Sciatic nerve (tissue), 2 donors: ENCODE data around the gene WSCD1. TPM values are rescaled to one million over a fixed set of nuclear protein-coding genes. Genes with fewer than 3 reads are reported as not detected.

ENCODE experiments used
- ATAC-seq: fragments of 200-7000 bp; cut with Tn5 transposase; one replicate; pipeline ENCODE4 v1.9.1; 2020; ENCODE audit warnings: mild to moderate bottlenecking, moderate library complexity
- DNase-seq: peaks from one replicate; pipeline ENCODE4 v3.0.0-alpha.2; 2020; ENCODE audit warnings: low spot score
- intact Hi-C: fragments of 100-400 bp; cut with DNase I; formaldehyde crosslinking; loops from one replicate; pipeline ENCODE4 v1.14.2; 2022
- total RNA-seq: library from RNA; stranded (reverse); fragmentation: NEBNext Ultra II Directional; extraction: Animal tissue kit (Norgen Biotek cat#: 25700); gene quantifications from one replicate; pipeline ENCODE4 v1.2.1, GENCODE V29; 2021
- donor health status: DM: no; HTN: no; CAD: no.
- donor health status: DM: no; HTN: no; CAD: no.

Gene WSCD1
- total RNA-seq, 1 donor from 2014 or later, result 4.8 TPM

DNA sequence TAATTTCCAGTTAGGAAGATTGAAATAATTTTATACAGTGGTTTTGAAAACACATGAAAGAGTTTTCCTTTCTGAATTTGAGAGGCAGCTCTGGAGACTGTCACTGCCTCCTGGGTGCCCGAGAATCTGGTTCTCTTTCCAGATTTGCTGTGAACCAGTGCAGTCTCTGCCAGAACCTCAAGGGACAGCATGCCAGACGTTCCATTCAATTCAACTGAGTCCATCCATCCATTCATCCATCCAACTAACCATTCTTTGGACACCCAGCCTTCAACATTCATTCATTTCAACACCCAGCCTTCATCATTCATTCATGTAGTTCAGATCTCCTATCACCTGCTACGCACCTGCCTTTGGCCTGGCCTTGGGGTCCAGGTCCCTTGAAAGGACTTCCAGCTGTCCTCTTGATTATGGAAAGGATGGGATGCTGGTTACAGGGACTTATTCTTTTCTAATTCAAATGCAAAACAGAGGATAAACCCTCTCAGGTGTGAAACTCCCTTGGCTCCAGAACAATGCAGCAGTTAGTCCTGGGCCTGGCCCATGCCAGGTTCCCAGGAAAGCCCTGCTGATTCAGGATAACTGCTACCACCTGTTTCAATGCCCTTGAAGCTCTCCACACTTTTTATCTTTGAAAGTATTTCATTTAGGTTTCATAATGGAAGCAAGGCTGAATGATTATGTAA, 68.7 kb downstream of the WSCD1 start:
- ATAC-seq, result no peak
- intact Hi-C loops, result no loop called here

GRCh38 chr17:6139447-6139832, 69.3 kb downstream of the WSCD1 start:
- intact Hi-C loops, result no loop called here
- no peak for DNase-seq
- no peak for ATAC-seq

More for the DNA sequence above, 68.7 kb downstream of the WSCD1 start:
- no peak for DNase-seq

DNA sequence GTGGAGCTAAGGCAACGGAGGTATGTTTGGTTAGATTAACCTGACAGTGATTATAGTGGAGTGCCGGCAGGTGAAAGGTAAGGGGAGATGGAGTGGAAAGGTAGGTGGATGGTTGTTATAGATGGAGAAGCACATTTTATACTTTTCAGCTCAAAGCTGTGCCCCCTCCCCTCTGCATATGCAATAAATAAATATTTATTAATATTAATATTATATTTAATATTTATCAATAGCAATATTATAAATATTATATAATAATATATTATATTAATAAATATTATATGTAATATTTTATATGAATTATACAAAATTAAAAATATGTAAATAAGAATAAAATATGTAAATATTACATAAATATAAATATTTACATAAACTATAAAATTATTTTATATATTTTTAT, 70.0 kb downstream of the WSCD1 start:
- ATAC-seq (no peak), DNase-seq (no peak)
- intact Hi-C loops, result no loop called here

- no peak for ATAC-seq
These were observed 70.7 kb downstream of the WSCD1 start for GRCh38 chr17:6140728-6141330.

DNA sequence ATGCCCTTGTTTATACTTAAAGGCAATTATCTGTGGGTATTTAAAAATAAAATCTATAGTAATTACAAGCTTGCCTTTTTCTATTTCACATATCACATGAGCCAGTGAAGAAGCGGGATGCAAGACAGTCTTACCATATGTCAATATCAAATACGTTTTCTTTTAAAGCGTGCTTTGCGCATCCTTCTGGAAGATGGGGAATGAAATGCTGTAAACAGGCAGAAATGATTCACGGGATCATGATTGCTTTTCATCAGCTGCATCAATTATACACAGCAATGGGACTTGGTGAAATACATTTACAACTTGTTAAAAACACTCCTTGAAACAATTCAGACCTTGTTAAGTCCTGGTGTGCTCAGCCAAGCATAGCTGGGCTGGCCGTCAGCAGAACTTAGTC, 72.5 kb downstream of the WSCD1 start:
- DNase-seq (no peak), ATAC-seq (no peak)
- intact Hi-C loops, result no loop called here

More at GRCh38 chr17:6140728-6141330, 70.7 kb downstream of the WSCD1 start:
- DNase-seq, result no peak
- intact Hi-C loops, result no loop called here

- no peak for DNase-seq
- intact Hi-C loops, result no loop called here
- no peak for ATAC-seq
These were observed 75.8 kb downstream of the WSCD1 start for GRCh38 chr17:6145946-6146345.

DNA sequence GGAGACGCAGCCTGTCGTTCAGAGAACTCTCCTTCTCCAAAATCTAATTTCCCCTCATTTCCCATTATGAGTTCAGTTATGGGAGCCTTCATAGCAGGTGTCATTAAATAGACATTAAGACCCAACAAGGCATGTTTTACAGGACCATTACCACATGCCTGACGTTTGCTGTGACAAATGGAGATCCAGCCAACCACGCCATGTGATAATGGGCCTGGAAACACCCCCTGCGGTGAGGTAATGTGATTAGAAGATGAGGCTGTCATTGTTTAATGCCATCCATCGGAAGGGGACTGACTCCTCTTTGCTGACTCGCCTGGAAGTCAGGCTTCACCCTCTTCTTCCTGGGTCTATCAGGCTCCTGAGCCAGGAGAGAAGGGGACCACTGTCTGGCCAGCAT, 76.9 kb downstream of the WSCD1 start:
- DNase-seq, result no peak
- intact Hi-C loops, result no loop called here
- no peak for ATAC-seq

DNA sequence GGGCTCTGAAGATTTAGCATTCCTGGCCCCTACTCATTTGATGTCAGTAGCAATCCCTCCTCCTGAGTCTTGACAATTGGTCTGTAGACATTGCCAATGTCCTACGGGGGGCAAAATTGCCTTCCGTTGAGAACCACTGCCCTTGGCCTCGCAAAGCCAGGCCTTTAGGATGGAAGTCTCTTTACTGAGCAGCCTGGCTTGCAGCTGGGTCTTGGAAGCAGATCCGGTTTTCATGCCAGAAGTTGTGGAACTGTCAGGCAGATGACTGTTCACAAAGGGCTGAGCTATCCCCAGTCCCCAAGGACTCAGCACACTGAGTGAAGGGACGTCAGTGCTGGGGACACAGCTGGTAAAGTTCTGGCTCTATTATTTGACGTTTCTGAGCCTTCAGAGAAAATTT, 83.2 kb downstream of the WSCD1 start:
- ATAC-seq, result no peak
- DNase-seq, result no peak
- intact Hi-C loops, result no loop called here

GRCh38 chr17:6157716-6158115, 87.5 kb downstream of the WSCD1 start:
- ATAC-seq (no peak), DNase-seq (no peak)
- intact Hi-C loops, result no loop called here

DNA sequence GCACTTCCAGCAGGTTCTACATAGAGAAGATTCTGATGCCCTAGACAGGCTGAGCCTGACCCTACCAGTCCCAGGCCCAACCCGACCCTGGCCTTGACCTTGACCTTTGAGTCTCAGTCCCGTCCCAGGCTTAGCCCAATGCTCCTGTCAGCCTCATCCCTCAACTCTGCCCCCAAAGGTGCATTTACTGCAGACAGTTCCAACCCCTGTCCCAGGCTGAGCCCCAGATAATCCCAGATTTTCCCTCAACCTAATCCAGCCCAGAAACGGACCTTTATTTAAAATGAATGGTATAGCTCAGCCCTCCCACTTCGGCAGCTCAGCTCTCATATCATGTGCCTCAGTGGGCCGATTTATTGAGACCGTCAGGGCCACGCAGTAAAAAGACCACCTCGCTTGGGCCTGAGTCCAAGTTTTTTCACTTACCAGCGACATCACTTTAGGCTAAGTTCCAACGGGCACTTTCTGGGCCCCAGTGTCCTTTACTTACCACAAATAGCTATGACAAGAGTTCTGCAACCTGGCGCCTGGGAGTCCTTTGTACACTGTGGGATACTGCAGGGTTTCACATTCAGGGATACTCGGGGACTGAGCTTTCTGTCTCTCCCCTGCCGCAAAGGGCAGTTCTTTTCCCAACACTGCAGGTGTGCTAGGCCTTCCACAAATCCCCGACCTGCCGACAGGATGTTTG, 89.5 kb downstream of the WSCD1 start:
- ATAC-seq, result no peak
- no peak for DNase-seq
- intact Hi-C loops, result no loop called here

GRCh38 chr17:6160232-6160555, 90.0 kb downstream of the WSCD1 start:
- intact Hi-C loops, result no loop called here
- ATAC-seq (no peak), DNase-seq (no peak)

DNA sequence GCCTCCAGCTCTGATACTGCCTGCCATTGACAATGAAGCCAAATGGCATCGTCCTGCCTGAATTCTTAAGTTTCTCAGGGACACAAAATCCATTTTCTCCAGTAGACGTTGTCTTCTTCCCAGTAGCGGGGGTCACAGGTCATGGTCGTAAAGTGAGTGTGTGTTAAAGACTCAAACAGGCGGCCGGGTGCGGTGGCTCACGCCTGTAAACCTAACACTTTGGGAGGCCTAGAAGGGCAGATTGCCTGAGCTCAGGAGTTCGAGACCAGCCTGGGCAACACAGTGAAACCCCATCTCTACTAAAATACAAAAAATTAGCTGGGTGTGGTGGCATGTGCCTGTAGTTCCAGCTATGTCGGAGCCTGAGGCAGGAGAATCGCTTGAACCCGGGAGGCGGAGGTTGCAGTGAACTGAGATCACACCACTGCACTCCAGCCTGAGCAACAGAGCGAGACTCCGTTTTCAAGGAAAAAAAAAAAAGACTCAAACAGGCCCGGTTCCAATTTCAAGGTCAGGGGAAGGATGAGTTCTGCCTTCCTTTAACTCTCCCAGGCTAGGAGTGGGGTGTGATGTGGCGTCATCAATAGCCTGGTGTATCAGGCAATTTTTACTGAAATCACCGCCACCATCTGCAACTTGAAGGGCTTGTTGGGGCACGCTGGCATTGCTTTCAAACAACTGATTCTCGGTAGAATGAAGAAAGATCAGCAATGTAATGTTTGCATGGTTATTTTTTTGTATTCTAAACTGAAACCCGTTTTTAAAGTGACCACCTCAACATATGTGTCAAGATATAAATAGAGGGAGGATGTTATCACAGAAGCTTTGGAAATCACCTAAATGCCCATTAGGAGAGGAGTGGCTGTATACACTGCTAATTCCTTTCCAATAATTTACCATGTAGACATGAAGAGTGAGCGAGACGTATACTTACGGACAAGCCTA, 91.0 kb downstream of the WSCD1 start:
- DNase-seq (no peak), ATAC-seq (no peak)
- intact Hi-C loops, result no loop called here

DNA sequence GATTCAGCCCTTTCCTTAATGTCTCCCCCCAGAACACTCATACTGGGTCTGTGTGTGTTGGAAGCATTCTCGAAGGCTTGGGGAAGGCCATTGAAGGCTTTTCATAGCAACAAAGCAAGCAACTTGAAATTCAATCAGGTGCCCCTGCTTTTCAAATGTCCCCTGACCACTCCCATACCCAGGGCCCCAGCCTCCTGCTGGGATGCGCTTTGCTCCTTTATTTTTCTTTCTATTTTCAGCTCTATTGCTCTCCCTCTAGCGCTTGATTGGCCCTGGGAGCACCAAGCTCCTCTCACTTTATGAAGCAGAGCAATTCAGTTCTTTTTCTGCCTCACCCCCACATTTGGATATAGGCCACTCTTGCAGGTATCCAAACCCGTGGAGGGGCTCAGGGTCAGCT, 92.0 kb downstream of the WSCD1 start:
- intact Hi-C loops, result no loop called here
- ATAC-seq, result no peak
- no peak for DNase-seq

- intact Hi-C loops, result no loop called here
- DNase-seq (no peak), ATAC-seq (no peak)
These were observed 92.7 kb downstream of the WSCD1 start for GRCh38 chr17:6162892-6163291.

- intact Hi-C loops, result no loop called here
- no peak for ATAC-seq
- DNase-seq, result peak; percentile 64
These were observed 93.6 kb downstream of the WSCD1 start for GRCh38 chr17:6163612-6164333.

GRCh38 chr17:6164996-6165395, 94.8 kb downstream of the WSCD1 start:
- DNase-seq (no peak), ATAC-seq (no peak)
- intact Hi-C loops, result no loop called here

GRCh38 chr17:6165806-6166205, 95.6 kb downstream of the WSCD1 start:
- intact Hi-C loops, result no loop called here
- ATAC-seq, result no peak
- DNase-seq, result no peak

DNA sequence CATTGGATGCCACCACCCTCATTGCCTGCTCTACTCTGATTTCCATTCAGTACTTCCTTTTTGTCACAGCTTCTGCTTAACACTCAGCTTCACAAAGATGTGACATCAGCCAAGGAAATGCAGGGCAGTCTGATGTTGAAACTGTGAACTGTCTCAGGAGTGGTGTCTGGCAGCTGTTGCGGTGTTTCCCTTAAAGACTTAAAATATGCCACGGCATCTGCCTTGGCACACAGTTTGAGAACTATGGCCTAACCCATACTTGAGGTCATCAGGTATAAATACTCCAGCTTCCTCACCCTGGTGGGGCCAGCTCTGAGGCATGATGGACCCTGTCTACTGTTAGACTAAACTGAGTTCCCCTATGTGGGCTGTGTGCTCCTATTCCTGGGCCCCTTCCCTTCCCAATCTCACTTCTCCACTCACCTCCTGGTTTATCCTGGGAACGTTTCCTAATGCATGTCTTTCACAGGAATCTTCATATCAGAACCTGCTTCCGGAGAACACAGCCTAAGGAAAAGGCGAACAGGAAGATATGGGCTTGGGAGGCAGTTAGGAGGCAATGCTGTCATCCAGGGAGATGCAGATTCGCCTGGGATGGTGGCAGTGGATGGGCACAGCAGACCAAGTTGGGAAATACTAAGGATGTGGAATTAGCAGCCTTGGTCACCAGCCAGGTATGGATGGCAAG, 96.5 kb downstream of the WSCD1 start:
- ATAC-seq (no peak), DNase-seq (no peak)
- intact Hi-C loops, result no loop called here
